T-cell (primary cell): ENCODE data around the gene SUPT3H. TPM values are rescaled to one million over a fixed set of nuclear protein-coding genes. Genes with fewer than 3 reads are reported as not detected.

ENCODE experiments used
- ATAC-seq, 4 experiments: fragments of 200-7000 bp in 3 of 4; fragments of 150-1000 bp in 1 of 4; cut with Tn5 transposase; replicated peaks in 1 of 4; 1 replicate in 3 of 4; 2 replicates in 1 of 4; pipeline ENCODE4 v1.10.0; 2021; ENCODE audit warnings: moderate library complexity in 3 of 4, mild to moderate bottlenecking in 2 of 4, moderate number of reproducible peaks in 1 of 4
- CTCF ChIA-PET, 2 donors: fragments of 300-600 bp; sonication (Branson Sonifier 250); formaldehyde crosslinking; loops; one replicate each; lab custom pipeline; 2022; ENCODE audit warnings: antibody characterized with exemption in 2 of 2; lab: Charles Lee
- POLR2A ChIA-PET, 2 donors: fragments of 300-600 bp; sonication (Branson Sonifier 250); formaldehyde crosslinking; loops; one replicate each; lab custom pipeline; 2022; ENCODE audit warnings: antibody characterized with exemption in 2 of 2; lab: Charles Lee
- DNase-seq, 35 experiments: peaks; one replicate each; pipeline versions ENCODE4 v3.0.0 to v3.0.0-alpha.2; 2013 to 2023
- H3K27ac ChIP-seq: one replicate; pipeline ENCODE4 v1.5.1; 2013; ENCODE audit warnings: low read length
- H3K27me3 ChIP-seq, 2 experiments: replicated peaks in 1 of 2; 1 replicate in 1 of 2; 2 replicates in 1 of 2; pipeline versions ENCODE4 v1.6.1 to v1.7.0; 2013; ENCODE audit warnings: low read length in 1 of 2, mixed read lengths in 1 of 2; ENCODE audit not compliant: control insufficient read depth in 2 of 2, insufficient read depth in 2 of 2; ENCODE audit errors: extremely low read depth in 1 of 2
- H3K36me3 ChIP-seq, 2 donors: 1 replicate in 1 of 2; 2 replicates in 1 of 2; pipeline versions ENCODE4 v1.6.1 to v1.7.0; 2013; ENCODE audit warnings: low read length in 1 of 2; ENCODE audit not compliant: control insufficient read depth in 2 of 2, insufficient read depth in 1 of 2; ENCODE audit errors: extremely low read depth in 1 of 2
- H3K4me1 ChIP-seq, 2 experiments: 1 replicate in 1 of 2; 2 replicates in 1 of 2; pipeline versions ENCODE4 v1.6.1 to v1.7.0; 2013; ENCODE audit warnings: low read length in 2 of 2, mixed read lengths in 1 of 2; ENCODE audit not compliant: insufficient read depth in 2 of 2, control insufficient read depth in 1 of 2; ENCODE audit errors: extremely low read depth in 1 of 2
- H3K4me3 ChIP-seq, 2 donors: 1 replicate in 1 of 2; 2 replicates in 1 of 2; pipeline versions ENCODE4 v1.5.1 to v1.7.0; 2013; ENCODE audit warnings: mild to moderate bottlenecking in 2 of 2, low read length in 1 of 2, moderate library complexity in 1 of 2; ENCODE audit not compliant: control insufficient read depth in 1 of 2; ENCODE audit errors: extremely low read depth in 1 of 2
- H3K9me3 ChIP-seq: 2 replicates; pipeline ENCODE4 v1.7.0; 2013
- H3K27ac Mint-ChIP-seq, 2 donors: one replicate each; pipeline ENCODE4 v1.8.0; 2020 to 2021; ENCODE audit warnings: mild to moderate bottlenecking in 2 of 2, mixed read lengths in 2 of 2
- H3K27me3 Mint-ChIP-seq, 2 donors: one replicate each; pipeline ENCODE4 v1.8.0; 2021 to 2022; ENCODE audit warnings: mixed read lengths in 2 of 2
- H3K36me3 Mint-ChIP-seq: one replicate; pipeline ENCODE4 v1.8.0; 2021; ENCODE audit warnings: mixed read lengths
- H3K4me1 Mint-ChIP-seq, 3 donors: one replicate each; pipeline ENCODE4 v1.8.0; 2020 to 2022; ENCODE audit warnings: mixed read lengths in 3 of 3, mild to moderate bottlenecking in 1 of 3
- H3K4me3 Mint-ChIP-seq, 3 donors: one replicate each; pipeline ENCODE4 v1.8.0; 2020 to 2022; ENCODE audit warnings: mild to moderate bottlenecking in 3 of 3, mixed read lengths in 3 of 3, moderate library complexity in 3 of 3
- H3K9me3 Mint-ChIP-seq, 3 donors: one replicate each; pipeline ENCODE4 v1.8.0; 2020 to 2022; ENCODE audit warnings: mixed read lengths in 3 of 3
- WGBS: methylation state at CpG from one replicate; pipeline ENCODE4 v1.1.5; 2013; ENCODE audit warnings: missing lambda C conversion rate; ENCODE audit not compliant: insufficient coverage; 5-methylcytosine and 5-hydroxymethylcytosine counted together
- total RNA-seq, 35 experiments: library from RNA in 6 of 35; stranded (reverse) in 6 of 35; fragments of 120-200 nt in 1 of 35; gene quantifications; one replicate each; pipeline versions ENCODE4 v1.2.1 to v1.2.4 and lab custom pipeline; 2013 to 2026

SUPT3H gene
- total RNA-seq, 5 donors from 2014 or later (not counting 1 experiment from before 2014, with no cell fraction given) = 9.3 to 12.9 (median 10.7) TPM

DNA sequence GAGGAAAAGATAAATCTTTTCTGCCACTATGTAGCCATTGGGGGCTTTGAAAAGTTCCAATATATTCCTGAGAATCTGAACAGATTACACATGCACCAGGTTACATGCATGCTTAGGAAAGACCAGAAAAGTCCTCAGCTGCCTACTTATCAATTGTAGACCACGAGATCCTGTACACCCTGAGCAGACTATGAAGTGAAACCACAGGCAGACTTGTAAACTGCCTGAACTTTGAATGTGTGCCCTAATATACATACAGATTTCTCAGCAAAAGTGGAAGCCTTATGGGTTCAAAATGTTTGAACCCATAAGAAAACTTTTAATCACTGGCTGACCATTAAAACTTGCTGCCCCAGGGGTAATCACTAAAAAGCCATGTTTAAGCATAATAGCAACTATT is 323.1 kb downstream of the SUPT3H start:
- H3K27me3 ChIP-seq = no peaks in the 10 kb centered on the region
- peaks cover 4% of the 10 kb centered on the region for H3K36me3 Mint-ChIP-seq
- H3K27me3 Mint-ChIP-seq = no peaks in the 10 kb centered on the region

GRCh38 chr6:45052325-45052724 is 325.4 kb downstream of the SUPT3H start:
- no peak for DNase-seq
- Histone ChIP-seq H3K4me3 (no peak overlapping the region), H3K9me3 (no peaks in the 10 kb centered on the region), H3K36me3 (no peaks in the 10 kb centered on the region), H3K27ac (no peak overlapping the region), H3K4me1 (peaks cover 0 to 3% of the 10 kb centered on the region in 2 experiments), H3K27me3 (no peaks in the 10 kb centered on the region)
- Mint-ChIP-seq H3K9me3 (peaks cover 0 to 4% (median 0%) of the 10 kb centered on the region in 3 donors), H3K27ac (no peak overlapping the region), H3K36me3 (peaks cover 4% of the 10 kb centered on the region), H3K4me3 (no peak overlapping the region), H3K4me1 (peaks cover 23 to 32% (median 29%) of the 10 kb centered on the region in 3 donors), H3K27me3 (no peaks in the 10 kb centered on the region)
- ChIA-PET CTCF (no interaction called here), POLR2A (no interaction called here)
- WGBS = 83% methylated on average over 1 of the region's 2 CpGs
- ATAC-seq = no peak

More for the DNA sequence above, 323.1 kb downstream of the SUPT3H start:
- no peak overlapping the region for H3K4me3 Mint-ChIP-seq
- H3K9me3 ChIP-seq = no peaks in the 10 kb centered on the region
- H3K4me1 Mint-ChIP-seq = peaks cover 9 to 16% (median 13%) of the 10 kb centered on the region in 3 donors
- ATAC-seq (peak; percentile 42 to 58 (median 47)), DNase-seq (peak in 1 of 35 experiments; percentile 6)
- H3K9me3 Mint-ChIP-seq = peaks cover 0 to 3% (median 0%) of the 10 kb centered on the region in 3 donors
- 17% methylated on average over 1 of the region's 1 CpG for WGBS
- H3K27ac Mint-ChIP-seq = no peak overlapping the region
- H3K4me3 ChIP-seq = no peak overlapping the region
- H3K27ac ChIP-seq = no peak overlapping the region
- H3K4me1 ChIP-seq = no peaks in the 10 kb centered on the region
- ChIA-PET CTCF (no interaction called here), POLR2A (interaction anchor here in 1 of 2 donors (0.6 kb wide), 1 partner anchor 56 kb away, joined by 3 read pairs; no protein-coding TSS in a partner anchor)
- H3K36me3 ChIP-seq = no peaks in the 10 kb centered on the region

GRCh38 chr6:45049188-45049843 is 328.4 kb downstream of the SUPT3H start:
- H3K27ac ChIP-seq = no peak overlapping the region
- CTCF ChIA-PET = interaction anchor here in 1 of 2 donors (0.6 kb wide), 2 partner anchors 88 to 456 kb away, joined by 3 read pairs; no protein-coding TSS in a partner anchor
- H3K4me3 ChIP-seq = no peak overlapping the region
- WGBS = 100% methylated on average over 1 of the region's 5 CpGs
- Mint-ChIP-seq H3K36me3 (no peaks in the 10 kb centered on the region), H3K27ac (peak overlapping the region in 1 of 2 donors; percentile 79), H3K4me1 (peaks cover 21 to 33% (median 29%) of the 10 kb centered on the region in 3 donors), H3K4me3 (no peak overlapping the region), H3K9me3 (peaks cover 0 to 4% (median 0%) of the 10 kb centered on the region in 3 donors), H3K27me3 (no peaks in the 10 kb centered on the region)
- peaks cover 0 to 3% of the 10 kb centered on the region in 2 experiments for H3K4me1 ChIP-seq
- H3K36me3 ChIP-seq = no peaks in the 10 kb centered on the region
- DNase-seq (no peak), ATAC-seq (peak in 2 of 4 experiments; percentile 71 to 75)
- H3K27me3 ChIP-seq = no peaks in the 10 kb centered on the region
- no peaks in the 10 kb centered on the region for H3K9me3 ChIP-seq
- POLR2A ChIA-PET = no interaction called here

DNA sequence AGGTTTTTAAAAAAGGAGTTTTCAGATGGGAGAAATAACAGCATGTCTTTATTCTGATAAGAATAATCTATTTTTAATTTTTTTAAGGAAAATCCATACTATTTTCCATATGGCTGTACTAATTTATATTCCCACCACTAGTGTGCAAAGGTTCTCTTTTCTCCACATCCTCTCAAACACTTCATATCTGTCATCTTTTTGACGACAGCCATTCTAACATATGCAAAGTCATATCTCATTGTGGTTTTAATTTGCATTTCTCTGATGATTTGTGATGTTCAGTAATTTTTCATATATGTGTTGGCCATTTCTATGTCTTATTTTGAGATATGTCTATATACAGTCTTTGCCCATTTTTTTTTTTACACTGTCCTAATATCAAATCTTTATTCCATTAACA is 330.2 kb downstream of the SUPT3H start:
- Histone ChIP-seq H3K36me3 (no peaks in the 10 kb centered on the region), H3K9me3 (no peaks in the 10 kb centered on the region), H3K4me3 (no peak overlapping the region), H3K27ac (no peak overlapping the region), H3K27me3 (no peaks in the 10 kb centered on the region), H3K4me1 (peaks cover 0 to 3% of the 10 kb centered on the region in 2 experiments)
- H3K4me3 Mint-ChIP-seq = no peak overlapping the region
- ChIA-PET CTCF (no interaction called here), POLR2A (no interaction called here)
- H3K27me3 Mint-ChIP-seq = no peaks in the 10 kb centered on the region
- WGBS = no CpG with 5 or more reads among the region's 1 CpG
- DNase-seq = no peak
- H3K36me3 Mint-ChIP-seq = no peaks in the 10 kb centered on the region
- H3K27ac Mint-ChIP-seq = no peak overlapping the region
- ATAC-seq = no peak
- H3K4me1 Mint-ChIP-seq = peaks cover 17 to 30% (median 24%) of the 10 kb centered on the region in 3 donors
- peaks cover 0 to 4% (median 0%) of the 10 kb centered on the region in 3 donors for H3K9me3 Mint-ChIP-seq

- Histone ChIP-seq H3K27ac (no peak overlapping the region), H3K4me1 (peaks cover 0 to 3% of the 10 kb centered on the region in 2 experiments), H3K9me3 (no peaks in the 10 kb centered on the region), H3K36me3 (no peaks in the 10 kb centered on the region), H3K27me3 (no peaks in the 10 kb centered on the region), H3K4me3 (no peak overlapping the region)
- no CpG with 5 or more reads among the region's 1 CpG for WGBS
- Mint-ChIP-seq H3K36me3 (no peaks in the 10 kb centered on the region), H3K27ac (peak overlapping the region in 1 of 2 donors; percentile 47), H3K4me1 (peaks cover 17 to 30% (median 24%) of the 10 kb centered on the region in 3 donors), H3K9me3 (peaks cover 0 to 4% (median 0%) of the 10 kb centered on the region in 3 donors), H3K27me3 (no peaks in the 10 kb centered on the region), H3K4me3 (no peak overlapping the region)
- ChIA-PET CTCF (no interaction called here), POLR2A (no interaction called here)
- no peak for DNase-seq
- ATAC-seq = no peak
Measured at GRCh38 chr6:45045253-45045601, 332.5 kb downstream of the SUPT3H start.

- H3K27ac Mint-ChIP-seq = no peak overlapping the region
- WGBS = no CpG with 5 or more reads among the region's 2 CpGs
- no peaks in the 10 kb centered on the region for H3K9me3 ChIP-seq
- ChIA-PET POLR2A (no interaction called here), CTCF (no interaction called here)
- peaks cover 15 to 24% (median 21%) of the 10 kb centered on the region in 3 donors for H3K4me1 Mint-ChIP-seq
- no peaks in the 10 kb centered on the region for H3K36me3 Mint-ChIP-seq
- DNase-seq (no peak), ATAC-seq (no peak)
- no peak overlapping the region for H3K4me3 Mint-ChIP-seq
- H3K4me1 ChIP-seq = peaks cover 0 to 3% of the 10 kb centered on the region in 2 experiments
- H3K27ac ChIP-seq = no peak overlapping the region
- no peaks in the 10 kb centered on the region for H3K36me3 ChIP-seq
- H3K9me3 Mint-ChIP-seq = peaks cover 0 to 4% (median 0%) of the 10 kb centered on the region in 3 donors
- H3K27me3 Mint-ChIP-seq = no peaks in the 10 kb centered on the region
- H3K27me3 ChIP-seq = no peaks in the 10 kb centered on the region
- H3K4me3 ChIP-seq = no peak overlapping the region
Measured at GRCh38 chr6:45044510-45045252, 333.1 kb downstream of the SUPT3H start.
